Testis (tissue), 2 donors: ENCODE measurements around the gene HOXC12.

Experiments
- POLR2A ChIP-seq: fragments of 450-650 bp; IDR thresholded peaks from one replicate; pipeline ENCODE4 v1.6.1; 2017; ENCODE audit warnings: antibody characterized with exemption, mild to moderate bottlenecking, moderate library complexity
- TF ChIP-seq, protein P1 (sequence below), 3 experiments: fragments of 450-650 bp in 2 of 3; fragments of 200-600 bp in 1 of 3; sonication (generic) in 1 of 3; IDR thresholded peaks; one replicate each; pipeline ENCODE4 v1.5.1; 2016 to 2019; ENCODE audit warnings: antibody characterized with exemption in 3 of 3, mild to moderate bottlenecking in 2 of 3, moderate library complexity in 1 of 3

DNA sequence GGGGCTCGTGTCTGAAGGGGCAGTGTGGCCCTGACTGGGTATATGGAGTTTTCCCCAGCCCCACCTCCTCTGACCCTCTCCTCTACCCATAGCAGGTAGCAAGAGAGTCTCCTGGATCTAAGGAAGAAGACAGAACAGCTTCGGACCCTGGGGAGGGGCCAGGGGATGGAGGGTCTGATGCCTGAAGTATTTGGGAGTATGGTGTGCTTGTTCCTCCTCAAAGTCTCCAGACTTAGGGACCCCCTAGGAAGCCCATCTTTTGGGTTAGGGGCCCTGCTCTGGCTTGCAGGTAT is 53.5 kb downstream of the HOXC12 start:
- TF ChIP-seq, protein P1, sequence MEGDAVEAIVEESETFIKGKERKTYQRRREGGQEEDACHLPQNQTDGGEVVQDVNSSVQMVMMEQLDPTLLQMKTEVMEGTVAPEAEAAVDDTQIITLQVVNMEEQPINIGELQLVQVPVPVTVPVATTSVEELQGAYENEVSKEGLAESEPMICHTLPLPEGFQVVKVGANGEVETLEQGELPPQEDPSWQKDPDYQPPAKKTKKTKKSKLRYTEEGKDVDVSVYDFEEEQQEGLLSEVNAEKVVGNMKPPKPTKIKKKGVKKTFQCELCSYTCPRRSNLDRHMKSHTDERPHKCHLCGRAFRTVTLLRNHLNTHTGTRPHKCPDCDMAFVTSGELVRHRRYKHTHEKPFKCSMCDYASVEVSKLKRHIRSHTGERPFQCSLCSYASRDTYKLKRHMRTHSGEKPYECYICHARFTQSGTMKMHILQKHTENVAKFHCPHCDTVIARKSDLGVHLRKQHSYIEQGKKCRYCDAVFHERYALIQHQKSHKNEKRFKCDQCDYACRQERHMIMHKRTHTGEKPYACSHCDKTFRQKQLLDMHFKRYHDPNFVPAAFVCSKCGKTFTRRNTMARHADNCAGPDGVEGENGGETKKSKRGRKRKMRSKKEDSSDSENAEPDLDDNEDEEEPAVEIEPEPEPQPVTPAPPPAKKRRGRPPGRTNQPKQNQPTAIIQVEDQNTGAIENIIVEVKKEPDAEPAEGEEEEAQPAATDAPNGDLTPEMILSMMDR (IDR thresholded peaks at IDR 0.05) = no peak
- TF ChIP-seq POLR2A = no peak
